ENCODE data around the gene HOXB2.
"Not testable (repeated sequence)": the region's sequence is repeated elsewhere in the genome, so short reads cannot be mapped to it uniquely, and the experiment has no call there.

HOXB2 gene

DNA sequence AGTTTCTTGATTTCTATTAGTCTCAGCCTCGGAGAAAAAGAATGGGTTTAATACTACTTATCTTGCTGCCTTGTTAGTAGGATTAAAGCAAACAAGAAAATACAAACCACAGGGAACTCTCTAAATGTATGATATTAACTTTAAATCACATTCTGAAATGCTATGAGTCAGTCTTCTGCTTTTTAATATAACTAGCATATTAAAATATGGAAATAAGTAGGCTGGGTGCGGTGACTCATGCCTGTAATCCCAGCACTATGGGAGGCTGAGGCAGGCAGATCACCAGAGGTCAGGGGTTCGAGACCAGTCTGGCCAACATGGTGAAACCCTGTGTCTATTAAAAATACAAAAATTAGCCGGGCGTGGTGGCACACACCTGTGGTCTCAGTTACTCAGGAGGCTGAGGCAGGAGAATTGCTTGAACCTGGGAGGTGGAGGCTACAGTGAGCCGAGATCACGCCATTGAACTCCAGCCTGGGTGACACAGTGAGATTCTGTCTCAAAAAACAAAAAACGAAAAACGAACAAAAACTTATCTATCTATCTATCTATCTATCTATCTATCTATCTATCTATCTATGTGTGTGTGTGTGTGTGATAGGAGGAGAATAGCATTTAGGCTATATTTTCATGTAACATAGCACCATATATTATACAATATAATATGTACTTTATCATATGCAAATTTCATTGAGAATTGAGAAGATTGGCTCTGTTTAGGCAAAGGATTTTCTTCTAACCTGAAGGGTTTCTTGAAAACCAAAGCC, 8.9 kb downstream of the HOXB2 start:
- H3K36me3 ChIP-seq (ENCODE audit: control insufficient read depth, insufficient read depth, low read length); H3K9me3 ChIP-seq (ENCODE audit: control insufficient read depth, low read length); H3K27ac ChIP-seq (ENCODE audit: low read depth, low read length, severe bottlenecking); H3K4me1 ChIP-seq (ENCODE audit: control insufficient read depth, insufficient read depth, low read length, poor library complexity, severe bottlenecking); H3K4me3 ChIP-seq (ENCODE audit: extremely low read depth, insufficient read depth, low read length, poor library complexity, severe bottlenecking): not testable (repeated sequence)
- 90 to 97% methylated on average over 5 to 6 of the region's 9 CpGs for WGBS, 2 experiments (ENCODE audit: insufficient coverage in 2 of 2)

DNA sequence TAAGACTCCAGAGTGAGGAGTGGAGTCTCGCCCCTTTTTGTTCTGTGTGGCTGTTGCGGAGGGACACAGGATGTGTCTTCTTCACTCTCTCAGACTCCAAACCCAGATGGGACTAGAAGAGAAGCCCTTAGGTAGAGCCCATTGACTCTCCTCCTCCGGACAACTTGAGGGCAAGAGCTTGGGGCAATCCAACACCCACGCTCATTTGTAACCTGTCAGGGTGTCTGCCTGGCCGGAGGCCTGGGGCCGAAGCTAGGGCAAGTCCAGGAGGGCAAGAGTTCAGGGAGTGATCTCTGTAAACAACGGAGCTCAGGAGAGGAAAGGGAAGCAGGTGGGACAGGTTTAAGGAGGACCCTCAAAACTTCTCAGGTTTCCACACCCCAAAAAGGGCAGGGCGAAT, 12.6 kb downstream of the HOXB2 start:
- Histone ChIP-seq H3K4me1 (ENCODE audit: control insufficient read depth, insufficient read depth, low read length, poor library complexity, severe bottlenecking) (peaks cover 17% of the 10 kb centered on the region), H3K36me3 (ENCODE audit: control insufficient read depth, insufficient read depth, low read length) (no peaks in the 10 kb centered on the region), H3K9me3 (ENCODE audit: control insufficient read depth, low read length) (no peaks in the 10 kb centered on the region), H3K27ac (ENCODE audit: low read depth, low read length, severe bottlenecking) (no peak overlapping the region), H3K4me3 (ENCODE audit: extremely low read depth, insufficient read depth, low read length, poor library complexity, severe bottlenecking) (no peak overlapping the region)
- 80 to 94% methylated on average over 2 to 4 of the region's 8 CpGs for WGBS, 2 experiments (ENCODE audit: insufficient coverage in 2 of 2)

DNA sequence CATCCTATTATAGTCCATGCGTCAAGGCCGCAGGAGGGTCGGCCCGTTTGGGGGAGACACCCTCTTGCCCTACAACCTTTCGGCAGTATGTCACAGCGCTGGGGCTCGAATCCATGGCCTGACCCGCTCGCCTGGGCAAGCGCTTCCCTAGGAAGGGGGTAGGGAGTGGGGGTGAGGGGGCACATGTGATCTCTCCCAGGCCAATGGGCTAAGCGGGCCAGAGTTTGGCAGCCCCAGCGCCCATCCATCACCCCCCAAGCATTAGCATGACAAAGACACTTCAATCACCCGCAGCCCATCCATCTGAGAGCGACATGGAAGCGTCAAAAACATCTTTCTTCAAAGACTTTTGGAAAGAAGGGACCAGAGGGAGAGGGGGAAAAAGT, 14.0 kb downstream of the HOXB2 start, which contains the start of gene HOXB1:
Gene HOXB1 (minus strand): TSS at position 125 of the 386 bp plus-strand sequence. CDS start 107 bp downstream, at position 18.
- Histone ChIP-seq H3K9me3 (ENCODE audit: control insufficient read depth, low read length) (no peaks in the 10 kb centered on the region), H3K4me1 (ENCODE audit: control insufficient read depth, insufficient read depth, low read length, poor library complexity, severe bottlenecking) (peaks cover 26% of the 10 kb centered on the region), H3K27ac (ENCODE audit: low read depth, low read length, severe bottlenecking) (no peak within 1 kb of the TSS), H3K4me3 (ENCODE audit: extremely low read depth, insufficient read depth, low read length, poor library complexity, severe bottlenecking) (peak within 1 kb of the TSS; percentile 11), H3K36me3 (ENCODE audit: control insufficient read depth, insufficient read depth, low read length) (no peaks in the 10 kb centered on the region)
- WGBS, 2 experiments (ENCODE audit: insufficient coverage in 2 of 2) = 10% methylated on average over 2 of the region's 15 CpGs; no CpG with 5 or more reads in 1 of the 2 experiments

DNA sequence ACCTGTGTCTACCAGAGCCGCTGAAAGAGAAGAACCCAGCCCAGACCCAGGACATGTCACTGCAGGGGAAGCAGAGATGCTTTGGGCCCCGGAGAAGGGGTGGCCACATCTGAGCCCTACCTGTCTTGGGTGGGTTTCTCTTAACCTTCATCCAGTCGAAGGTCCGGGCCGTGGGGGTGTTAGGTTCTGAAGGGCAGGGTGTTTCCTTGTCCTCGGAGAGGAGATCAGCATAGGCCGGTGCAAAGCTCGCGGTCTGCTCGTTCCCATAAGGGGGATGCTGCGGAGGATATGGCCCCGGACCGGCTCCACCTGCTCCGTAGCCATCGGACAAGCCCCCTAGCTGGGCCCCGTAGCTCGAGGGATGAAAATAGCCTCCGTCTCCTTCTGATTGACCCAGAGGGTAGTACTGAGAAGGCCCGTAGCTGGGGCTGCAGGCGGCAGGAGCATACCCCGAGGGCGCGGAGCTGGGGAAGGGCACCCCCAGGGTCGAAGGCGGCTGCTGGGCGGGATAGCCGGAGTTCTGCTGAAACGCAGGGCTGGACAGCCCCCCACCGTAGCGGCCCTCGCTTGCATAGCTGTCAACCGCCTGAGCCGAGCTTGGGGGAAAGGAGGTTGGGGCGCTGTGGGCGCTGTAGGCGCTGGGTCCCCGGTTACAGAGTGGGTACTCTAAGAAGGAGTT, 14.6 kb downstream of the HOXB2 start:
- WGBS, 2 experiments (ENCODE audit: insufficient coverage in 2 of 2) = 35 to 46% methylated on average over 35 to 37 of the region's 37 CpGs

DNA sequence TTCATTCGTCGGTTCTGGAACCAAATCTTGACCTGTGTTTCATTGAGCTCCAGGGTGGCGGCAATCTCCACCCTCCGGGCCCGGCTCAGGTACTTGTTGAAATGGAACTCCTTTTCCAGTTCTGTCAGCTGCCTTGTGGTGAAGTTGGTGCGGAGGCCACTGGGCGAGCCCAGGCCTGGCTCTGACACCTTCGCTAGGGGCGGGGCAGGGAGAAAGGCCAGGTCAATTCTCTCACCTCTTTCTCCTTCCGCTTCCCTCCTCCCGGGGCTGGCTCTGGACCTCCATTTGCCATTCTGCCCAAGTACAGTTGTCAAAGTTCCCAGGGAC, 15.3 kb downstream of the HOXB2 start:
- WGBS, 2 experiments (ENCODE audit: insufficient coverage in 2 of 2) = 49 to 72% methylated on average over 9 to 11 of the region's 11 CpGs
- Histone ChIP-seq H3K27ac (ENCODE audit: low read depth, low read length, severe bottlenecking) (peak overlapping the region; percentile 84), H3K4me3 (ENCODE audit: extremely low read depth, insufficient read depth, low read length, poor library complexity, severe bottlenecking) (no peak overlapping the region), H3K9me3 (ENCODE audit: control insufficient read depth, low read length) (no peaks in the 10 kb centered on the region), H3K36me3 (ENCODE audit: control insufficient read depth, insufficient read depth, low read length) (no peaks in the 10 kb centered on the region), H3K4me1 (ENCODE audit: control insufficient read depth, insufficient read depth, low read length, poor library complexity, severe bottlenecking) (peaks cover 26% of the 10 kb centered on the region)

More for the DNA sequence above, 14.6 kb downstream of the HOXB2 start:
- Histone ChIP-seq H3K9me3 (ENCODE audit: control insufficient read depth, low read length) (no peaks in the 10 kb centered on the region), H3K4me1 (ENCODE audit: control insufficient read depth, insufficient read depth, low read length, poor library complexity, severe bottlenecking) (peaks cover 26% of the 10 kb centered on the region), H3K27ac (ENCODE audit: low read depth, low read length, severe bottlenecking) (no peak overlapping the region), H3K4me3 (ENCODE audit: extremely low read depth, insufficient read depth, low read length, poor library complexity, severe bottlenecking) (peak overlapping the region; percentile 11), H3K36me3 (ENCODE audit: control insufficient read depth, insufficient read depth, low read length) (no peaks in the 10 kb centered on the region)

DNA sequence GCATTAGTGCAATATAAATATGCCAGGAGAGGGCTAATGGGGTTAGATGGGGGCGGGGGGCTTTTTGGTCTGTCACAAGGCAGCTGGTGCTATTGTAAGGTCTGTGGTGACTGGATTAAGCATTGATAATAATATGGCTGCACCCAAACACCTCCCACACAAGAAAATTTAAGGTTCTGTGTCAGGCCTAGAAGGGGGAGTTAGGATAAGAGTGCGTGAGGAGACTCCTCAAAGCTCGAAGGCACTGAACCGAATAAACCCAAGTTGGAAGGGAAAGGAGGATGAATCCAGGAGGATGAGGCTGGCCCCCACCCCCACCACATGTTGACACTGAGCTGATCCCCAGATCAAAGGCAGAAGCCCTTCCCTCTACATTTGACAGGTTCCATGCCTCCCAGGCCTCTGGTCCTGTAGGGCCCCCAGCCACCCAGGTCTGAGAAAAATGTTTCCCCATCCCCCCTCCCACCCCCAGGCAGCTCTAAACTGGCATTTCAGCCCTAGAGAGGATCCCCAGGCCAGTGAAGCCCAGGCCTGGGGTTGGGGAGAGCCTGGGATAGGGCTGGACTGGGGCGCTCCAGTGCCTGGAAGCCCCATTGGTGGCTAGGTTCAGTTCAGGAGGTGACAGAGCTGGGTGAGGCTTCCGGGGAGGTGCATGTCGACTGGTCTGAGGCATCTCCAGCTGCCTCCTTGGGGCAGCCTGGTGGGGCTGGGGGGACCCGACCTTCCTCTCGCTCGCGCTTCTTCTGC, 15.8 kb downstream of the HOXB2 start:
- 64 to 81% methylated on average over 8 of the region's 11 CpGs for WGBS, 2 experiments (ENCODE audit: insufficient coverage in 2 of 2)
- no peaks in the 10 kb centered on the region for H3K9me3 ChIP-seq (ENCODE audit: control insufficient read depth, low read length)
- peaks cover 26% of the 10 kb centered on the region for H3K4me1 ChIP-seq (ENCODE audit: control insufficient read depth, insufficient read depth, low read length, poor library complexity, severe bottlenecking)
- no peaks in the 10 kb centered on the region for H3K36me3 ChIP-seq (ENCODE audit: control insufficient read depth, insufficient read depth, low read length)
- peak overlapping the region; percentile 84 for H3K27ac ChIP-seq (ENCODE audit: low read depth, low read length, severe bottlenecking)
- H3K4me3 ChIP-seq (ENCODE audit: extremely low read depth, insufficient read depth, low read length, poor library complexity, severe bottlenecking) = no peak overlapping the region

DNA sequence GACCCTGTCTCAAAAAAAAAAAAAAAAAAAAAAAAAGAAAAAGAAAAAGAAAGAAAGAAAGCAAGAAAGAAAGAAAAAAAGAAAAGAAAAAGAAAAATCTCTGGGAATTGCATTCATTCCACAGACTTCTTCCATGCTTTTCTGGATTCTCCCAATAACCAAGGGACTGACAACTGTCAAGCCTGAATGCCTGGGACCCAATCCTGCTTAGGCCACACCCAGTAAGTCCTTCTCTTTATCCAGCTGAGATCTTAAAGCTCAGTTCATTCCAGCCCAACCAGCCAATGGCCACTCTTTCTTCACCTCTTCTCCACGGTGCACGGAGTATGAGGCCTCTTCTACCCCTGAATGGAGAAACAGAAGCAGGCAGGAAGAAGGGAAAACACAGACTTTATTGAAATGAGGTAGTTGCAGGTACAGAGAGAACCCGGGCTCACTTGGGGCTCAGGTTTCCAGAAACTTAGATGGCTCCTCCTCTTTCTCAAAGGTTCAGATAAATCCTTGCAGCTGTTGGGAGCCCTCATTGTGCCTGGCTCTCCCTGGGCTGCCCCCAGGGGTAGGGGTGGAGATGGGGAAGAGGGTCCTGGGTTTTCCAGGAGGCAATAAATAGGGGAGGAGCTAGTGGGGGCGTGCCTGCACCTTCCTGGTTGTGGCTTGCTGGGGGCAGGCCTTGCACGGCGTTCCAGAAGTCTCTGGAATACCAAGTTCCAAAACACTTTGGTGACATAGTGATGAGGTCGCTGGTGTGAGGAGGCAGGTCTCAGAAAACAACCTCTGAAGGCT, 16.6 kb downstream of the HOXB2 start:
- Histone ChIP-seq H3K9me3 (ENCODE audit: control insufficient read depth, low read length) (no peaks in the 10 kb centered on the region), H3K4me3 (ENCODE audit: extremely low read depth, insufficient read depth, low read length, poor library complexity, severe bottlenecking) (no peak overlapping the region), H3K36me3 (ENCODE audit: control insufficient read depth, insufficient read depth, low read length) (no peaks in the 10 kb centered on the region), H3K27ac (ENCODE audit: low read depth, low read length, severe bottlenecking) (peak overlapping the region; percentile 84), H3K4me1 (ENCODE audit: control insufficient read depth, insufficient read depth, low read length, poor library complexity, severe bottlenecking) (peaks cover 29% of the 10 kb centered on the region)
- 20 to 35% methylated on average over 3 to 5 of the region's 7 CpGs for WGBS, 2 experiments (ENCODE audit: insufficient coverage in 2 of 2)

DNA sequence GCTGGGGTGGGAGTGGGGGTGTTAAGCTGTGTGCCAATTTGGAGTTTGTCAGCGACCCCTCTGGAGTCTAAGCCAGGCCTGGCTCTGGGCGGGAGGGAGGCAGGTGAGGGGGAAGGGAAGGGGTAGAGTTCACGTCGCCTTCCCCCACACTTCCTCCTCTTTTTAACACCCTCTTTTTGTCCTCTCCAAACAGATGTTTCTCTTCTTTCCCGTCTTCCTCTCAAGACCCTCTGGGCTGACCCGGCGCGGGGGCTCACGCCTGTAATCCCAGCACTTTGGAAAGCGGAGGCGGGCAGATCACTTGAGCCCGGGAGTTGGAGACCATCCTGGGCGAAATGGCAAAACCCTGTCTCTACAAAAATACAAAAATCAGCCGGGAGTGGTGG, 17.4 kb downstream of the HOXB2 start:
- H3K27ac ChIP-seq (ENCODE audit: low read depth, low read length, severe bottlenecking) = peak overlapping the region; percentile 87

DNA sequence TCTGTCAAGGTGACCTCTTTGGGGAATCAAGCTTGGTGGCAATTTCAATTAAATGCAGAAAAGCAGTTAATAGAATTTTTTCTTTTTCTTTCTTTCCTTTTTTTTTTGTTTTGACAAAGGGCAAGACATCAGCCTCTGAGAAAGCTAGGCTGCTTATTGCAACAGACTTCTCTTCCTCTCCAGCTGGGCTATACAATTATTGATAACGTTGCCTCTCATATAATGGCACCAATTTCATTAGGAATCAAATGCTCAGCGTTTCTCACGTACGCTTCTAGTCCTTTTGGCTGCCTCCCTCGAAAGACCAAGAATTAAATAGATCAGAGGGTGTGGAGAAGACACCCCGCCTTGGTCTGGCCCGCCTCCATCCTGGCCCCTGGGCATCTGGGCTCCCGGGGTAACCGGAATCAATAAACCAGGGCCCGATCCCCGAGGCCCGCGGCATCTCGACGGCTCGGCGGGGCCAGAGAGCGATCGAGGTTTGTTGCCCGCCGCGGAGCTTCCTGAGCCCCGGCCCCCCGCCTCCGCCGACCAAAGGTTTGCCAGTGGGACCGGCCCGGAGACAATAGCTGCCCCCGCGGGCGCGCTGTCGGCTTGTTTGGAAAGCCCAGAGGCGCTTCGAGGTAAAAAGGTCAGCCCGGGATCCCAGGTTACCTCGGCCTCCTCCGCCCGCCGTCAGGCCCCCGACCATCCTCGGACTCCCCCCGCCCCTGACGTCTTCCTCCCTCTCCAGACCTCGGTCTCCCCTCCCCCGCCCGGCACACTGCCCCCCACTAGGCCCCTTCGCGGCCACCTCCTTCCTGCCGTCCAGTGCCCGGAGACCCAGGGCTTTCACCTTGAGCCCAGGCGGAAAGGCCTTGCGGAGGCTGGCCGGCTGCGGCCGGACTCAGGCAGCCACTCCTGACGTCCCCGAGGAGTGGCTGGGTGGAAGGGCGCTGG, 18.0 kb downstream of the HOXB2 start:
- Histone ChIP-seq H3K9me3 (ENCODE audit: control insufficient read depth, low read length) (no peaks in the 10 kb centered on the region), H3K36me3 (ENCODE audit: control insufficient read depth, insufficient read depth, low read length) (no peaks in the 10 kb centered on the region), H3K4me3 (ENCODE audit: extremely low read depth, insufficient read depth, low read length, poor library complexity, severe bottlenecking) (peak overlapping the region; percentile 21), H3K4me1 (ENCODE audit: control insufficient read depth, insufficient read depth, low read length, poor library complexity, severe bottlenecking) (peaks cover 42% of the 10 kb centered on the region), H3K27ac (ENCODE audit: low read depth, low read length, severe bottlenecking) (peak overlapping the region; percentile 87)
- WGBS, 2 experiments (ENCODE audit: insufficient coverage in 2 of 2) = 9 to 12% methylated on average over 38 to 48 of the region's 59 CpGs

More for the DNA sequence above, 17.4 kb downstream of the HOXB2 start:
- H3K4me1 ChIP-seq (ENCODE audit: control insufficient read depth, insufficient read depth, low read length, poor library complexity, severe bottlenecking) = peaks cover 36% of the 10 kb centered on the region
- WGBS, 2 experiments (ENCODE audit: insufficient coverage in 2 of 2) = 13% methylated on average over 6 of the region's 14 CpGs; no CpG with 5 or more reads in 1 of the 2 experiments
- no peaks in the 10 kb centered on the region for H3K36me3 ChIP-seq (ENCODE audit: control insufficient read depth, insufficient read depth, low read length)
- H3K9me3 ChIP-seq (ENCODE audit: control insufficient read depth, low read length) = no peaks in the 10 kb centered on the region
- peak overlapping the region; percentile 21 for H3K4me3 ChIP-seq (ENCODE audit: extremely low read depth, insufficient read depth, low read length, poor library complexity, severe bottlenecking)

Measured in mesodermal cell (in vitro differentiated cells).